Activated B cell treated with CpG ODN at 0.5 μM for 24 hours (primary cell): ENCODE results near the gene ADCY2. TPM values are rescaled to one million over a fixed set of nuclear protein-coding genes. Genes with fewer than 3 reads are reported as not detected.

Experiments used
- ATAC-seq: fragments of 200-7000 bp; cut with Tn5 transposase; one replicate; pipeline ENCODE4 v1.10.0; 2021; ENCODE audit warnings: low read depth, mild to moderate bottlenecking, moderate library complexity
- CTCF ChIA-PET: fragments of 350-600 bp; sonication (Branson Sonifier 250); formaldehyde crosslinking; loops from one replicate; lab custom pipeline; 2021; ENCODE audit warnings: antibody characterized with exemption; lab: Charles Lee
- POLR2A ChIA-PET: fragments of 350-600 bp; sonication (Branson Sonifier 250); formaldehyde crosslinking; loops from one replicate; lab custom pipeline; 2021; ENCODE audit warnings: antibody characterized with exemption; lab: Charles Lee
- DNase-seq: peaks from one replicate; pipeline ENCODE4 v3.0.0; 2022
- H3K27ac Mint-ChIP-seq: one replicate; pipeline ENCODE4 v1.8.0; 2020; ENCODE audit warnings: mixed read lengths
- H3K27me3 Mint-ChIP-seq: one replicate; pipeline ENCODE4 v1.8.0; 2021; ENCODE audit warnings: mixed read lengths
- H3K36me3 Mint-ChIP-seq: one replicate; pipeline ENCODE4 v1.8.0; 2021; ENCODE audit warnings: low read depth, mixed read lengths
- H3K4me1 Mint-ChIP-seq: one replicate; pipeline ENCODE4 v1.8.0; 2021; ENCODE audit warnings: mixed read lengths
- H3K4me3 Mint-ChIP-seq: one replicate; pipeline ENCODE4 v1.8.0; 2020; ENCODE audit warnings: mild to moderate bottlenecking, mixed read lengths
- H3K9me3 Mint-ChIP-seq: one replicate; pipeline ENCODE4 v1.8.0; 2020; ENCODE audit warnings: mixed read lengths
- intact Hi-C: fragments of 100-400 bp; cut with micrococcal nuclease; formaldehyde crosslinking; loops from one replicate; pipeline ENCODE4 v1.15.1; 2024
- total RNA-seq: library from RNA; stranded (reverse); gene quantifications from 2 replicates; pipeline ENCODE4 v1.2.3, GENCODE V29; 2022
- TF ChIP-seq, protein P1 (sequence below): fragments of 200-600 bp; IDR thresholded peaks from one replicate; pipeline ENCODE4 v1.8.0; 2022; ENCODE audit warnings: antibody characterized with exemption, mild to moderate bottlenecking

ADCY2 gene
- total RNA-seq, 1 donor from 2014 or later, result not detected

DNA sequence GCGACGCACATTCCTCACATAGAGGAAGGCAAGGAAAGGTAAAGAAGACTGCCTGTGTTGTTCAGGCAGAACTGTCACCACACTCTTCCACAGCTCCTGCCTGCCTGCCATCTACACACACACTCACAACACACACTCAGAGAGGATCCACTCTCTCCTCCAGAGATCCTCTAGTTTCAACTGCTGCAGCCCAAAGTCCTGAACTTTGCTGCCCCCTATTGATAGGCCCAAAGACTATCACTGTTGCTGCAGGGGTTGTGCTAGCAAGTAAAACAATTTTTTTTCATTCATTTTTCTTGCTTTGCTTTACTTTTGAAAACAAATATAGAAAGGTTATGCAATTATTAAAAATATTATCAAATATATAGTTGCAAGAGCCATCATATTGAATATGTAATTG lies 460.9 kb downstream of the ADCY2 start:
- Mint-ChIP-seq H3K4me3 (no peak overlapping the region), H3K27ac (no peak overlapping the region), H3K27me3 (peaks cover 3% of the 10 kb centered on the region), H3K9me3 (peaks cover 3% of the 10 kb centered on the region), H3K4me1 (peaks cover 7% of the 10 kb centered on the region), H3K36me3 (peaks cover 37% of the 10 kb centered on the region)
- ATAC-seq, result no peak
- CTCF ChIA-PET, result interaction anchor here (1.5 kb wide), 1 partner anchor 40 kb away, joined by 4 read pairs; no protein-coding TSS in a partner anchor
- intact Hi-C loops, result no loop called here
- TF ChIP-seq, protein P1, sequence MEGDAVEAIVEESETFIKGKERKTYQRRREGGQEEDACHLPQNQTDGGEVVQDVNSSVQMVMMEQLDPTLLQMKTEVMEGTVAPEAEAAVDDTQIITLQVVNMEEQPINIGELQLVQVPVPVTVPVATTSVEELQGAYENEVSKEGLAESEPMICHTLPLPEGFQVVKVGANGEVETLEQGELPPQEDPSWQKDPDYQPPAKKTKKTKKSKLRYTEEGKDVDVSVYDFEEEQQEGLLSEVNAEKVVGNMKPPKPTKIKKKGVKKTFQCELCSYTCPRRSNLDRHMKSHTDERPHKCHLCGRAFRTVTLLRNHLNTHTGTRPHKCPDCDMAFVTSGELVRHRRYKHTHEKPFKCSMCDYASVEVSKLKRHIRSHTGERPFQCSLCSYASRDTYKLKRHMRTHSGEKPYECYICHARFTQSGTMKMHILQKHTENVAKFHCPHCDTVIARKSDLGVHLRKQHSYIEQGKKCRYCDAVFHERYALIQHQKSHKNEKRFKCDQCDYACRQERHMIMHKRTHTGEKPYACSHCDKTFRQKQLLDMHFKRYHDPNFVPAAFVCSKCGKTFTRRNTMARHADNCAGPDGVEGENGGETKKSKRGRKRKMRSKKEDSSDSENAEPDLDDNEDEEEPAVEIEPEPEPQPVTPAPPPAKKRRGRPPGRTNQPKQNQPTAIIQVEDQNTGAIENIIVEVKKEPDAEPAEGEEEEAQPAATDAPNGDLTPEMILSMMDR, result no peak
- POLR2A ChIA-PET, result interaction anchor here (2.1 kb wide), 1 partner anchor 12 kb away, joined by 5 read pairs; the partner anchor contains the start of genes FASTKD3 and MTRR
- DNase-seq, result no peak

DNA sequence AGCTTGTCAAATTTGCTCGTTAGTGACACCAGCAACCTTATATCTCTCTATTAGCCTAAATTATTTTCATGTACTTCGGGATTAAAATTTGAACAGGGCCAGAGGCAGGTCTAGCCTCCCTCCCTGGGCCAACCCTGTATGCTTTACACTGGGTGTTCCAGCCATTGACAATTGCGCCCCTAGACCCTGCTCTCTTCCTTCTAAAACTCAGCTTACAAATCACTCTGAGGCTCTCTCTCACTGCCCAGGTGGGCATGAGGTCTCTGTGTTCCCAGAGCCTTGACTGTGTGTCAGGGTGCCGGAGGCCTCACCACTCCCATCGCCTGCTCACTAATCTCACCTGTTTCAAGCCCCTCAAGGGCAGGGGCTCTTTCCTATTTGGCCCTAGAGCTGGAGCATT lies 461.4 kb downstream of the ADCY2 start:
- intact Hi-C loops, result no loop called here
- POLR2A ChIA-PET, result interaction anchor here (2.1 kb wide), 1 partner anchor 12 kb away, joined by 5 read pairs; the partner anchor contains the start of genes FASTKD3 and MTRR
- H3K27ac Mint-ChIP-seq, result no peak overlapping the region
- DNase-seq, result no peak
- H3K9me3 Mint-ChIP-seq, result peaks cover 3% of the 10 kb centered on the region
- no peak overlapping the region for H3K4me3 Mint-ChIP-seq
- H3K36me3 Mint-ChIP-seq, result peaks cover 40% of the 10 kb centered on the region
- peaks cover 3% of the 10 kb centered on the region for H3K27me3 Mint-ChIP-seq
- peaks cover 3% of the 10 kb centered on the region for H3K4me1 Mint-ChIP-seq
- CTCF ChIA-PET, result interaction anchor here (1.5 kb wide), 1 partner anchor 40 kb away, joined by 4 read pairs; no protein-coding TSS in a partner anchor
- ATAC-seq, result no peak
- TF ChIP-seq, protein P1, result no peak

DNA sequence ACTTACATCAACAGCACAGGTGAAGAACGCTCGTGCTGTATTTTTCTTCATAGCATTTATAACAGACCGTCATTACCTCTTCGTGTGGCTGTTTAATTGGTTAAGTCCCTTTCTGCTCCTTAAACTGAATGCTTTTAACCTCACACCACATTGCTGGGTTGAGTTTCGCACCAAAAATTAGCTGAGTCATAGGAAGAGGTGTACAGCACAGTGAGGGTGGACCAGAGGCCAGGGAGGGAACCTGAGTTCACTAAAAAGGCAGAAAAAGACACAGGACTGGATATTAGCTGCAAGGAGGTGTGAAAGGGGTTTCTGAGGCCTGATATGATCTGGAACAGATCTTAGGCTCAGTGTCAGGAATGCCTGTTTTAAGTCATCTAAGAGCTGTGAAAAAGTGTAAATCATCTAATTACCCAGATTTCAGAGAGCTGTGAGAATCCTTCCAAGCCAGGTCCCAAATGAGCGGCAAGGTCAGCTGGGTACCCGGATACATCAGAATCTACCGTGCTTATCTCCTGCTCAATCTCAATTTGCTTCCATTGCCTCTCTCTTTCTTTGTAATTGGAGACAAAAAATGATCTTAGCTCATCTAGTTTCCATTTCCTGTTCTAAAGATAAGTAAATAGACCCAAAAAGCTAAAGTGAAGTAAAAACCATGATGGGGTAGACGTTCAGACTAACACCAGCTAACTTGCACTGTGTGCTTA lies 462.1 kb downstream of the ADCY2 start:
- POLR2A ChIA-PET, result interaction anchor here (2.1 kb wide), 1 partner anchor 11 kb away, joined by 5 read pairs; the partner anchor contains the start of genes FASTKD3 and MTRR
- intact Hi-C loops, result no loop called here
- Mint-ChIP-seq H3K27ac (no peak overlapping the region), H3K4me3 (no peak overlapping the region), H3K27me3 (peaks cover 3% of the 10 kb centered on the region), H3K9me3 (peaks cover 3% of the 10 kb centered on the region), H3K36me3 (peaks cover 47% of the 10 kb centered on the region), H3K4me1 (no peaks in the 10 kb centered on the region)
- TF ChIP-seq, protein P1, result no peak
- CTCF ChIA-PET, result no interaction called here
- ATAC-seq, result no peak
- no peak for DNase-seq

DNA sequence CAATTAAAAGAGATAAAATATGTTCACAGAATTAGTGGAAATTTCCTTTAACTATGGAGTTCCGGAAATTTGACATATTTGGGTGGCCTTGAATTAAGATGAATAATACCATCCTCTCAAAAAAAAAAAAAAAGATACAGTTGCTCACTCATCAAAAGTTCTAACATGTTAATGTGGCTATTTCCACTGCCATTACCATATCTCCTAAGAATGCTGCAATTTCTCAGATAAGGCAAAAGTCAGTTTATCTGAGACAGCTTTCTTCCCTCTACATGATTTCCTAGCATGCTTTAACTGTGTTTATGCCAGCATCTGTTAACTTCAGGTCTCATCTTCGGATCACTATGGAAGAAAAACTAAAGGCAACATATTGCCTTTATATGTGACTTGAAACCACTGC lies 470.3 kb downstream of the ADCY2 start:
- Mint-ChIP-seq H3K9me3 (no peaks in the 10 kb centered on the region), H3K4me1 (peaks cover 38% of the 10 kb centered on the region), H3K4me3 (no peak overlapping the region), H3K27me3 (no peaks in the 10 kb centered on the region), H3K27ac (no peak overlapping the region), H3K36me3 (peaks cover 54% of the 10 kb centered on the region)
- ChIA-PET POLR2A (no interaction called here), CTCF (no interaction called here)
- no peak for DNase-seq
- intact Hi-C loops, result loop anchor here (5.0 kb wide), 3 partner anchors 591 to 1489 kb away; partner anchors contain the start of genes MED10, NSUN2 and SRD5A1
- no peak for ATAC-seq
- TF ChIP-seq, protein P1, result no peak

GRCh38 chr5:7867260-7867659 lies 471.3 kb downstream of the ADCY2 start:
- ATAC-seq (no peak), DNase-seq (no peak)
- Mint-ChIP-seq H3K4me1 (peaks cover 47% of the 10 kb centered on the region), H3K27me3 (no peaks in the 10 kb centered on the region), H3K27ac (no peak overlapping the region), H3K4me3 (no peak overlapping the region), H3K36me3 (peaks cover 55% of the 10 kb centered on the region), H3K9me3 (no peaks in the 10 kb centered on the region)
- intact Hi-C loops, result loop anchor here (5.0 kb wide), 3 partner anchors 590 to 1490 kb away; partner anchors contain the start of genes MED10, NSUN2 and SRD5A1
- TF ChIP-seq, protein P1, result no peak
- POLR2A ChIA-PET, result no interaction called here
- CTCF ChIA-PET, result no interaction called here
